Mesodermal cell (in vitro differentiated cells): Measurements from ENCODE around the gene TMOD3.
"Not testable (repeated sequence)": the region's sequence is repeated elsewhere in the genome, so short reads cannot be mapped to it uniquely, and the experiment has no call there.

Experiments used
- H3K27ac ChIP-seq: 2 replicates; pipeline ENCODE4 v1.7.0; 2013; ENCODE audit warnings: mild to moderate bottlenecking, low read depth, low read length, moderate library complexity; ENCODE audit not compliant: severe bottlenecking
- H3K36me3 ChIP-seq: 2 replicates; pipeline ENCODE4 v1.7.1; 2013; ENCODE audit warnings: mild to moderate bottlenecking, low read length, moderate library complexity; ENCODE audit not compliant: control insufficient read depth, insufficient read depth
- H3K4me1 ChIP-seq: one replicate; pipeline ENCODE4 v1.7.1; 2013; ENCODE audit warnings: mild to moderate bottlenecking, low read length; ENCODE audit not compliant: insufficient read depth, control insufficient read depth, poor library complexity, severe bottlenecking
- H3K4me3 ChIP-seq: 2 replicates; pipeline ENCODE4 v1.7.0; 2013; ENCODE audit warnings: low read length, control low read depth, mild to moderate bottlenecking; ENCODE audit not compliant: insufficient read depth, poor library complexity, severe bottlenecking; ENCODE audit errors: extremely low read depth
- H3K9me3 ChIP-seq: 2 replicates; pipeline ENCODE4 v1.7.1; 2013; ENCODE audit warnings: mild to moderate bottlenecking, low read length, moderate library complexity; ENCODE audit not compliant: control insufficient read depth
- WGBS, 2 experiments: methylation state at CpG; one replicate each; pipeline ENCODE4 v1.1.5; 2013; ENCODE audit warnings: missing lambda C conversion rate in 2 of 2; ENCODE audit not compliant: insufficient coverage in 2 of 2; 5-methylcytosine and 5-hydroxymethylcytosine counted together

TMOD3 gene

GRCh38 chr15:51884041-51884440 lies 54.6 kb downstream of the TMOD3 start:
- WGBS, 2 experiments = 83% methylated on average over 1 of the region's 1 CpG; no CpG with 5 or more reads in 1 of the 2 experiments
- no peak overlapping the region for H3K27ac ChIP-seq
- peaks cover 8% of the 10 kb centered on the region for H3K9me3 ChIP-seq

GRCh38 chr15:51884517-51885236 lies 55.2 kb downstream of the TMOD3 start:
- no peak overlapping the region for H3K4me3 ChIP-seq
- H3K9me3 ChIP-seq = peaks cover 8% of the 10 kb centered on the region
- peak overlapping the region; percentile 41 for H3K27ac ChIP-seq
- no peaks in the 10 kb centered on the region for H3K4me1 ChIP-seq
- H3K36me3 ChIP-seq = peaks cover 29% of the 10 kb centered on the region

More at GRCh38 chr15:51884041-51884440, 54.6 kb downstream of the TMOD3 start:
- H3K36me3 ChIP-seq = peaks cover 25% of the 10 kb centered on the region
- peaks cover under 1% of the 10 kb centered on the region for H3K4me1 ChIP-seq
- H3K4me3 ChIP-seq = no peak overlapping the region

- not testable (repeated sequence) for H3K27ac ChIP-seq, H3K4me1 ChIP-seq, H3K4me3 ChIP-seq, H3K9me3 ChIP-seq
- 92 to 97% methylated on average over 15 to 29 of the region's 32 CpGs for WGBS, 2 experiments
- H3K36me3 ChIP-seq = peaks cover 29% of the 10 kb centered on the region
These were observed 56.3 kb downstream of the TMOD3 start for GRCh38 chr15:51885758-51886157.

GRCh38 chr15:51887887-51888592 lies 58.6 kb downstream of the TMOD3 start:
- Histone ChIP-seq H3K9me3 (peaks cover 8% of the 10 kb centered on the region), H3K36me3 (peaks cover 26% of the 10 kb centered on the region), H3K4me3 (no peak overlapping the region), H3K27ac (no peak overlapping the region), H3K4me1 (no peaks in the 10 kb centered on the region)
- WGBS, 2 experiments = 95 to 100% methylated on average over 2 to 4 of the region's 9 CpGs

- peaks cover 8% of the 10 kb centered on the region for H3K9me3 ChIP-seq
- no peaks in the 10 kb centered on the region for H3K4me1 ChIP-seq
- H3K27ac ChIP-seq = no peak overlapping the region
- H3K4me3 ChIP-seq = no peak overlapping the region
- no CpG with 5 or more reads among the region's 2 CpGs for whole genome bisulfite sequencing, 2 experiments
- H3K36me3 ChIP-seq = peaks cover 26% of the 10 kb centered on the region
These were observed 59.2 kb downstream of the TMOD3 start for GRCh38 chr15:51888593-51889195.

- Histone ChIP-seq H3K4me1 (no peaks in the 10 kb centered on the region), H3K27ac (no peak overlapping the region), H3K36me3 (peaks cover 30% of the 10 kb centered on the region), H3K4me3 (no peak overlapping the region), H3K9me3 (peaks cover 5% of the 10 kb centered on the region)
- no CpG with 5 or more reads among the region's 2 CpGs for WGBS, 2 experiments
These were observed 60.0 kb downstream of the TMOD3 start for GRCh38 chr15:51889486-51889885.

GRCh38 chr15:51904421-51904820 lies 75.0 kb downstream of the TMOD3 start:
- Histone ChIP-seq H3K9me3 (no peaks in the 10 kb centered on the region), H3K4me3 (no peak overlapping the region), H3K4me1 (peaks cover 5% of the 10 kb centered on the region), H3K36me3 (peaks cover 44% of the 10 kb centered on the region), H3K27ac (no peak overlapping the region)
- WGBS, 2 experiments = 93 to 96% methylated on average over 3 of the region's 3 CpGs

- no peaks in the 10 kb centered on the region for H3K9me3 ChIP-seq
- H3K36me3 ChIP-seq = peaks cover 44% of the 10 kb centered on the region
- no peak overlapping the region for H3K27ac ChIP-seq
- H3K4me1 ChIP-seq = peaks cover 5% of the 10 kb centered on the region
- WGBS, 2 experiments = 78 to 83% methylated on average over 4 of the region's 4 CpGs
- no peak overlapping the region for H3K4me3 ChIP-seq
These were observed 75.5 kb downstream of the TMOD3 start for GRCh38 chr15:51904931-51905330.

- 74 to 80% methylated on average over 5 to 7 of the region's 8 CpGs for WGBS, 2 experiments
These were observed 77.8 kb downstream of the TMOD3 start for GRCh38 chr15:51907136-51907862.

GRCh38 chr15:51908316-51908715 lies 78.9 kb downstream of the TMOD3 start:
- no peak overlapping the region for H3K27ac ChIP-seq
- WGBS, 2 experiments = no CpG with 5 or more reads among the region's 1 CpG
- peaks cover 52% of the 10 kb centered on the region for H3K36me3 ChIP-seq
- no peaks in the 10 kb centered on the region for H3K9me3 ChIP-seq
- peaks cover 5% of the 10 kb centered on the region for H3K4me1 ChIP-seq
- no peak overlapping the region for H3K4me3 ChIP-seq

More at GRCh38 chr15:51907136-51907862, 77.8 kb downstream of the TMOD3 start:
- no peak overlapping the region for H3K4me3 ChIP-seq
- no peaks in the 10 kb centered on the region for H3K9me3 ChIP-seq
- peaks cover 5% of the 10 kb centered on the region for H3K4me1 ChIP-seq
- no peak overlapping the region for H3K27ac ChIP-seq
- H3K36me3 ChIP-seq = peaks cover 44% of the 10 kb centered on the region
